Activated naive CD8-positive, alpha-beta T cell treated with anti-CD3 and anti-CD28 coated beads, Interleukin-2, amount 50 U/mL, for 24 hours (primary cell): Measurements from ENCODE around the gene MACROD2.
A peak's percentile ranks its signal among the peaks of the same experiment; 100 is the strongest.

Source experiments
- ATAC-seq: fragments of 150-1000 bp; cut with Tn5 transposase; one replicate; pipeline ENCODE4 v1.10.0; 2021
- DNase-seq: peaks from one replicate; pipeline ENCODE4 v3.0.0; 2021
- H3K27ac Mint-ChIP-seq: one replicate; pipeline ENCODE4 v1.8.0; 2021; ENCODE audit warnings: mild to moderate bottlenecking, mixed read lengths
- H3K27me3 Mint-ChIP-seq: one replicate; pipeline ENCODE4 v1.8.0; 2021; ENCODE audit warnings: mixed read lengths
- H3K36me3 Mint-ChIP-seq: one replicate; pipeline ENCODE4 v1.8.0; 2021; ENCODE audit warnings: low read depth, mixed read lengths
- H3K4me1 Mint-ChIP-seq: one replicate; pipeline ENCODE4 v1.8.0; 2021; ENCODE audit warnings: mixed read lengths
- H3K4me3 Mint-ChIP-seq: one replicate; pipeline ENCODE4 v1.8.0; 2021; ENCODE audit warnings: mild to moderate bottlenecking, moderate library complexity, mixed read lengths
- H3K9me3 Mint-ChIP-seq: one replicate; pipeline ENCODE4 v1.8.0; 2021; ENCODE audit warnings: mixed read lengths

MACROD2 gene

GRCh38 chr20:14336686-14337085 is 341.4 kb downstream of the MACROD2 start:
- no peaks in the 10 kb centered on the region for H3K9me3 Mint-ChIP-seq
- ATAC-seq, result no peak
- H3K27ac Mint-ChIP-seq, result no peak overlapping the region
- H3K27me3 Mint-ChIP-seq, result no peaks in the 10 kb centered on the region
- H3K4me3 Mint-ChIP-seq, result no peak overlapping the region
- no peak for DNase-seq
- no peaks in the 10 kb centered on the region for H3K36me3 Mint-ChIP-seq
- no peaks in the 10 kb centered on the region for H3K4me1 Mint-ChIP-seq

- no peaks in the 10 kb centered on the region for H3K9me3 Mint-ChIP-seq
- no peaks in the 10 kb centered on the region for H3K36me3 Mint-ChIP-seq
- peak; percentile 2 for DNase-seq
- no peak within 1 kb of the TSS for H3K27ac Mint-ChIP-seq
- H3K4me3 Mint-ChIP-seq, result no peak within 1 kb of the TSS
- no peaks in the 10 kb centered on the region for H3K4me1 Mint-ChIP-seq
- peak; percentile 20 for ATAC-seq
- no peaks in the 10 kb centered on the region for H3K27me3 Mint-ChIP-seq
Measured at GRCh38 chr20:14337400-14338171, 342.3 kb downstream of the MACROD2 start, which contains the start of gene FLRT3. FLRT3 (minus strand) TSS chr20:14337612; CDS start chr20:14327506, 10,106 bp downstream.

- no peak overlapping the region for H3K27ac Mint-ChIP-seq
- DNase-seq (no peak), ATAC-seq (no peak)
- H3K4me3 Mint-ChIP-seq, result no peak overlapping the region
- no peaks in the 10 kb centered on the region for H3K4me1 Mint-ChIP-seq
- peaks cover 1% of the 10 kb centered on the region for H3K9me3 Mint-ChIP-seq
- H3K27me3 Mint-ChIP-seq, result no peaks in the 10 kb centered on the region
- H3K36me3 Mint-ChIP-seq, result no peaks in the 10 kb centered on the region
Measured at GRCh38 chr20:14341801-14342200, 346.5 kb downstream of the MACROD2 start.

DNA sequence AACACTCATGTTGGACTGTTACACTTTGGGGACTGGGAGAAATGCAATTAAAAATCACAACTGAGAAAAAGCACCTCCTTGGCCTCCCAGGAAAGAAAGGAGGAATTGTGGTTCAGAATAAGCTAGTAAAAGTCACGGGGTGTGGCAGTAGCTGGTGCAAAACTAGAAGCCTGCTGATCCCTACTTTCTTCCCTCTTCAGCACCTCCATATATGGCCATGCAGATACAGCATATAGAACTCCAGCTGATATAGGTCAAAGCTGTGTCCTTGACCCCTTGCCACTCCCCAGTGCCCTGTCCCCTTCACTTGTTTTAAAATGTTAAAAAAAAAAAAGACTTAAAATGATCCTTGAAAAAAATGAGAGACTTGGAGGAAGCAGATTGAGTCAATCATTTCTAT is 347.6 kb downstream of the MACROD2 start:
- DNase-seq (no peak), ATAC-seq (no peak)
- Mint-ChIP-seq H3K9me3 (peaks cover 4% of the 10 kb centered on the region), H3K36me3 (no peaks in the 10 kb centered on the region), H3K4me3 (no peak overlapping the region), H3K4me1 (no peaks in the 10 kb centered on the region), H3K27me3 (no peaks in the 10 kb centered on the region), H3K27ac (no peak overlapping the region)

- no peak for DNase-seq
- Mint-ChIP-seq H3K27ac (no peak overlapping the region), H3K27me3 (no peaks in the 10 kb centered on the region), H3K9me3 (peaks cover 4% of the 10 kb centered on the region), H3K4me1 (no peaks in the 10 kb centered on the region), H3K36me3 (no peaks in the 10 kb centered on the region), H3K4me3 (no peak overlapping the region)
- ATAC-seq, result no peak
Measured at GRCh38 chr20:14343491-14344065, 348.3 kb downstream of the MACROD2 start.

DNA sequence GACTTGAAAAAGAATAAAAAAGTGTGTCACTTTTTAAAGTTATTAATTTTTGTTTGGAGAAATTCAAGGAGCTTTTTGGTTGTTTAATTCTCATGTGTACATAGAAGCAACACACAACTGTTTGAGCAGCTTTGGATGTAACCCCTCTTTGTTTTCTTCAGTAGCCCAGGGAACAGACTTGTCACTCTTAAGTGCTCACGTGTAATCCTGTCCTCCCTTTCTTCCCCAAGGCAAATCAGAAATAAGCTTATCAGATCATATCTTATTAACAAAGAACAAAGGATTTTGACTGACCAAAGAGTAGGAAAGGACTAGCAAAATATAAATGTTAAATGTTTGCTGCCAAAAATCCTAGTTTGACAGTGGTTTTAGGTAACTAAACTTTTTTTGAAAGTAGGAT is 349.4 kb downstream of the MACROD2 start:
- Mint-ChIP-seq H3K27ac (no peak overlapping the region), H3K36me3 (no peaks in the 10 kb centered on the region), H3K4me3 (no peak overlapping the region), H3K27me3 (no peaks in the 10 kb centered on the region), H3K4me1 (no peaks in the 10 kb centered on the region), H3K9me3 (peaks cover 4% of the 10 kb centered on the region)
- ATAC-seq (no peak), DNase-seq (no peak)

DNA sequence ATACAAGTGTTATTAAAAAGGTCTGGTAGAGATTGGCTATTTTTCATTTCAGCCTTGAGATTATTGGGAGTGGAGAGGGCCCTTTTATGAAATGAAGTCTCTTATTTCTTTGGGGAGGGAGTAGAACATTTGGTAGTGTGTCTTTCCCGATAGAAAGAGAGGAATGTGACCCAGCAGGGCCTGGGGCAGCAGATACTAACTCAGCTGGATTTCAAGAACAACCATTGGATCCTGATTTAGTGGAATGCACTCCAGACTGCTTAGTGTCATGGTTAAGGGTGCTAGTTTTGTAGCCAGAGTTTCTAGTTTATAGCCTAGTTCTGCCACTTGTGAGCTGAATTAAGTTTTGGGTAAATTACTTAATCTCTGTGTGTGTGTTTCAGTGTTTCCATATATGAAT is 360.5 kb downstream of the MACROD2 start:
- no peak for DNase-seq
- Mint-ChIP-seq H3K9me3 (peaks cover 2% of the 10 kb centered on the region), H3K4me1 (no peaks in the 10 kb centered on the region), H3K36me3 (no peaks in the 10 kb centered on the region), H3K27me3 (no peaks in the 10 kb centered on the region), H3K27ac (no peak overlapping the region), H3K4me3 (no peak overlapping the region)
- ATAC-seq, result no peak

GRCh38 chr20:14360416-14360815 is 365.1 kb downstream of the MACROD2 start:
- no peak overlapping the region for H3K27ac Mint-ChIP-seq
- no peak for DNase-seq
- no peaks in the 10 kb centered on the region for H3K4me1 Mint-ChIP-seq
- no peak for ATAC-seq
- H3K36me3 Mint-ChIP-seq, result no peaks in the 10 kb centered on the region
- no peak overlapping the region for H3K4me3 Mint-ChIP-seq
- H3K27me3 Mint-ChIP-seq, result no peaks in the 10 kb centered on the region
- peaks cover 16% of the 10 kb centered on the region for H3K9me3 Mint-ChIP-seq

DNA sequence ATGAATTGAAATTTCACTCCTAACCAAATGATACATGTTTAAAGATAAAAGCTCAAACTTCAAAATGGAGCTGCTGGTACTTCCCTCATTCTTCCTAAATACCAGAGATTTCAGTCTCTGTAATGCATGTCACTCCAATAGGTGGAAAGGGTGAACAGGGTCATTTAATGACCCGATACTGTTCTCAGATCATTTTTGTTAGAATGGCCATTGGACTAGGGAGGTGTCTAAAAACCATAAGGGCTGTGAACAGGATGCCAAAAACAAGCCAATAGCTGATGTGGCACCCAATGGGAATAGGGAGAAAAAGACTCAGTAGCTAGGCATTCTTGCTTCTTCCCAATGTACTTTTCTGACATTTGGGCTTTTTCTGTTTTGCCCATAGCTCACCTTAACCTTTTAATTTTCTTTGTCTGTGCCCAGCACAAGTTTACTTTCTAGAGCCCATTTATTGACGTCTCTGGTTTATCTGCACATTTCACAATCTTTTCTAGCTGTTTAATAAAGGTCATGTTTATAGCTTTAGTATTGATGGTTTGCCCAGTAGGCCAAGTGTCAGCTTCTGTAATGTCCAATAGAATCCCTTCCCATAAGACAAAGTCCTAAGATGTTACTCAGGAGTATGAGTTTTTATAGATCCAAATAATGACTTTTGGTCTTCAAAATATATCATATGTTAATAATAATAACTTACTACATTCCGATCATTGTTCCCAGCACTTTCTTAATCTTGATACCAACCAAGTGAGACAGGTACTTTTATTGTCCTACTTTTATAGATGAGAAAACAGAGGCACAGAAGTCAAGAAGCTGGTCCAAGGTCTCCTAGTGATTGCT is 366.4 kb downstream of the MACROD2 start:
- H3K27me3 Mint-ChIP-seq, result no peaks in the 10 kb centered on the region
- H3K4me1 Mint-ChIP-seq, result no peaks in the 10 kb centered on the region

DNA sequence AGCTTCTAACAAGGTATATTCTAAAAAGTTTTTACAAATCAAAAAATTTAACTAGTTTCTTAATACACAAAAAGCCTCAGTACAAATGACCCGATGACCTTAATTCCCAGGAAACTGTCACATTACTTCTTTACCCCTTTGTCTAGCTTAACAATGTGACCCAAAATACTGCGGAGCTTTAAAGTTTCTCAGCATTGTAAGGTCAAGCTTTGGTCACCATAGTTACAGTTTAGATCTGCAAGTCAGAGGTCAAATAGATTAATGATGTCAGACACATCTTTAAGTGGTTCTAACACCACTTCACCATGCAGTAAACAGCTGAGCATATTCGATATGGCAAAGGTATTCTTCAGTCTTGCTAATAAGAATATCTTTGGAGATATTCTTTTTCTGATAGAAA is 378.9 kb downstream of the MACROD2 start:
- peaks cover 6% of the 10 kb centered on the region for H3K9me3 Mint-ChIP-seq
- H3K27me3 Mint-ChIP-seq, result no peaks in the 10 kb centered on the region
- no peak for ATAC-seq
- no peaks in the 10 kb centered on the region for H3K36me3 Mint-ChIP-seq
- no peak overlapping the region for H3K4me3 Mint-ChIP-seq
- H3K4me1 Mint-ChIP-seq, result no peaks in the 10 kb centered on the region
- no peak for DNase-seq
- H3K27ac Mint-ChIP-seq, result no peak overlapping the region

More for the DNA sequence above, 366.4 kb downstream of the MACROD2 start:
- Mint-ChIP-seq H3K27ac (no peak overlapping the region), H3K36me3 (no peaks in the 10 kb centered on the region), H3K4me3 (no peak overlapping the region), H3K9me3 (peaks cover 23% of the 10 kb centered on the region)
- ATAC-seq, result no peak
- DNase-seq, result no peak

- Mint-ChIP-seq H3K27ac (no peak overlapping the region), H3K9me3 (peaks cover 6% of the 10 kb centered on the region), H3K36me3 (no peaks in the 10 kb centered on the region), H3K4me3 (no peak overlapping the region), H3K27me3 (no peaks in the 10 kb centered on the region), H3K4me1 (no peaks in the 10 kb centered on the region)
- ATAC-seq, result no peak
- DNase-seq, result no peak
Measured at GRCh38 chr20:14375416-14375985, 380.2 kb downstream of the MACROD2 start.

DNA sequence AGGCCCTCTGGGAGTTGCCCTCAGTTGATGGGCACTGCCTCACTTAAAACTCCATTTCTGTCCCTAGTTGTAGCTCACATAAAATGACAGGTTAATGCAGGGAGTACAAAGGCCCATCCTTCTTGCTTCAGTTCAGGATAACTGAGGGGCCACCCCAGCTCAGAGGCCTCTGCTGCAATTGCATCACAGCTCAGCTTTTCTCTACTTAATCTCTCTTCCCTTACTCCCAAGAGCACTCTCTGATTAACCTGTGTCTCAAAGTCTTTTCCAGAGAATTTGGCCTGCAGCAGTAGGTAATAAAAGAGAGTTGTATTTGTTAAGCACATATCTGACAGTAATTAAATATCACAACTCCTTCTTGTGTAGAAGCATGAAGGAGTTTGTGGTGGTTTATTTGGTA is 383.0 kb downstream of the MACROD2 start:
- DNase-seq, result no peak
- no peaks in the 10 kb centered on the region for H3K27me3 Mint-ChIP-seq
- H3K4me3 Mint-ChIP-seq, result no peak overlapping the region
- no peak for ATAC-seq
- no peaks in the 10 kb centered on the region for H3K4me1 Mint-ChIP-seq
- H3K36me3 Mint-ChIP-seq, result no peaks in the 10 kb centered on the region
- no peak overlapping the region for H3K27ac Mint-ChIP-seq
- H3K9me3 Mint-ChIP-seq, result peaks cover 6% of the 10 kb centered on the region

- DNase-seq, result no peak
- no peak overlapping the region for H3K27ac Mint-ChIP-seq
Measured at GRCh38 chr20:14383335-14383734, 388.0 kb downstream of the MACROD2 start.

DNA sequence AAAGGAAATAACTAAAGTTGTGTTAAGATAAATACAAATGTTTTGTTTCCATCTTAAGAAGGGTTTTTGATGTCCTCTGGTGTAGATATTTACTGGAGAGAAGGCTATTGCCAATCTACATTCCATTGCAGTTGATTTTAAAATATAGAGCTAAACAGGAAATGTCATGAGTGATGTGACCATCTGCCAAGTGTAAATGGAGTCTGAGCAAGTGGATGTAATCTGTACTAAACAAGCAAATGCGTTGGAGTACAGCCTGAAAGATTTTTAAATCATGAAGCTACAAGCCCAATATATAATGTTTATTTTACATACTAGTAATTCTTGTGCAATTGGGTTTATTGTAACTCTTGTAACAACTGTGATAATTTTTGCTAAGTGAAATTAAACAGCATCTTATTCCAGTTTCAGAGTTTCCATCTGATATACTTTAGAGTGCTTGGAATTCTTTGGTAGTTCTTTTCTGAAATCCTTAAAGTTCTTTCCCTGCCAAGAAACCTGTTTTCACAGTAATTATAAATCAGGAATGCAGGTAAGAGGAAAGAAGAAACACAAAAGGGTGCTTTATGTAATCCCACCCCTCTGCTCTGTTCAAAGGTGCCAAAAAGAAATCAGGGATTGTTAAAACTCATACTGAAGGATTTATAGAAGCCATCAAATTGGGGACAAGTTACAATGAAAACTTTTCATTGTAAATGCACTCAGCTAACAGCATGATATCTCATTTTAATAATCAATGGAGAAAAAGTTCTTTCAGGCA is 389.3 kb downstream of the MACROD2 start:
- ATAC-seq (no peak), DNase-seq (no peak)
- H3K4me1 Mint-ChIP-seq, result no peaks in the 10 kb centered on the region
- H3K4me3 Mint-ChIP-seq, result no peak overlapping the region
- H3K27me3 Mint-ChIP-seq, result no peaks in the 10 kb centered on the region
- H3K36me3 Mint-ChIP-seq, result no peaks in the 10 kb centered on the region
- no peak overlapping the region for H3K27ac Mint-ChIP-seq
- H3K9me3 Mint-ChIP-seq, result peaks cover 17% of the 10 kb centered on the region

More at GRCh38 chr20:14383335-14383734, 388.0 kb downstream of the MACROD2 start:
- no peaks in the 10 kb centered on the region for H3K27me3 Mint-ChIP-seq
- ATAC-seq, result no peak
- H3K4me1 Mint-ChIP-seq, result no peaks in the 10 kb centered on the region
- no peak overlapping the region for H3K4me3 Mint-ChIP-seq
- peaks cover 14% of the 10 kb centered on the region for H3K9me3 Mint-ChIP-seq
- H3K36me3 Mint-ChIP-seq, result no peaks in the 10 kb centered on the region
